GM12873 (cell line): Measurements from ENCODE around the gene RDH5.

Source experiments
- TF ChIP-seq, protein P1 (sequence below): IDR thresholded peaks from 2 replicates; pipeline ENCODE4 v1.5.1; 2012; ENCODE audit warnings: low read depth, mild to moderate bottlenecking, moderate library complexity, low read length, control low read depth; ENCODE audit not compliant: insufficient read depth; ENCODE audit errors: missing control alignments

The RDH5 gene

DNA sequence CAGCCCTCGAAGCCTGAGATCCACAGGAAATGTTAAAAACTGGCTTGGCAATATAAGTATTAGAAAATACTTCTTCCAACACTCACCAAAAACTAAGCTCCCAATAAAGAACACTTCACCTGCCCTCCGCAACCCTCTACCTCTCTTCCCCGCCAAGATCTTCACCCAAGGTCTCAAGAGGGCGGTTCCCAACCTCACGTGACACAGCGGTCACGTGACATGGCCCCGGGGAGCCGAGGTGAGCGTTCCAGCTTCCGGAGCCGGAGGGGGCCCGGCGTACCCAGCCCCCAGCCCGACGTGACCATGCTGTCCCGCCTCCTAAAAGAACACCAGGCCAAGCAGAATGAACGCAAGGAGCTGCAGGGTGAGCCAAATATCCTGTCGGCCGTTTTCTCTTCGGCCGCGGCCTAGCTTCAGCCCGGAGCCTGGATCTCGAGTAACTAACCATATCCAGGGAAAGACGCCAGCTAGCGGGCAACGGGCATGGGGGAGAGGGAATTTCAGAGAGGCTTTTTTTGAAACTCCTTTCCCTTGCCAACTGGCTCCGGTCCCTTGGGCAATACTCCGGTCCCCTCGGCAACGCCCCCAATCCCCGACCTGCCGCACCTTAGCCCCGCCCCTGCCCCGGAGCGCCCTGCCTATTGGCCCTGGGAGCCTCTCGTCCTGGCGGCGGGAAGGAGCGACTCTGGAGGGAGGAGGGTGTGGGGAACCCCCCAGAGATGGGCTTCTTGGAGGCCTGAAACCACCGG is 4.2 kb upstream of the RDH5 start, which contains the start of gene BLOC1S1:
Gene BLOC1S1 (plus strand): TSS at position 214 of the 749 bp plus-strand sequence. CDS start 6 bp downstream, at position 220.
- TF ChIP-seq, protein P1, sequence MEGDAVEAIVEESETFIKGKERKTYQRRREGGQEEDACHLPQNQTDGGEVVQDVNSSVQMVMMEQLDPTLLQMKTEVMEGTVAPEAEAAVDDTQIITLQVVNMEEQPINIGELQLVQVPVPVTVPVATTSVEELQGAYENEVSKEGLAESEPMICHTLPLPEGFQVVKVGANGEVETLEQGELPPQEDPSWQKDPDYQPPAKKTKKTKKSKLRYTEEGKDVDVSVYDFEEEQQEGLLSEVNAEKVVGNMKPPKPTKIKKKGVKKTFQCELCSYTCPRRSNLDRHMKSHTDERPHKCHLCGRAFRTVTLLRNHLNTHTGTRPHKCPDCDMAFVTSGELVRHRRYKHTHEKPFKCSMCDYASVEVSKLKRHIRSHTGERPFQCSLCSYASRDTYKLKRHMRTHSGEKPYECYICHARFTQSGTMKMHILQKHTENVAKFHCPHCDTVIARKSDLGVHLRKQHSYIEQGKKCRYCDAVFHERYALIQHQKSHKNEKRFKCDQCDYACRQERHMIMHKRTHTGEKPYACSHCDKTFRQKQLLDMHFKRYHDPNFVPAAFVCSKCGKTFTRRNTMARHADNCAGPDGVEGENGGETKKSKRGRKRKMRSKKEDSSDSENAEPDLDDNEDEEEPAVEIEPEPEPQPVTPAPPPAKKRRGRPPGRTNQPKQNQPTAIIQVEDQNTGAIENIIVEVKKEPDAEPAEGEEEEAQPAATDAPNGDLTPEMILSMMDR: no peak

DNA sequence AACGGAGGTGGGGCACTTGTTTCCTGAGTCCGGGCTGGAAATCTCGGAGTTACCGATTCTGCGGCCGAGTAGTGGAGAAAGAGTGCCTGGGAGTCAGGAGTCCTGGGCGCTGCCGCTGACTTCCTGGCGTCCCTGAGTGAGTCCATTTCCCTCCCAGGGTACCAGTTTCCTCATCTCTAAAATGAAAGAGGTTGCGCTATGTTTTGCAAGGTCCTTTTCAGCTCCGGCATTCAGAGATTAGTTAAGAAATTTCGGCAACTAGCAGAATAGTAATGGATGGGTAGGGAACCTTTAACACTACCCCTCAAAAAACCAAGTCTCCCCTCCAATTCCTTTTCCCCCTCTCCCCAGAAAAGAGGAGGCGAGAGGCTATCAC is 3.6 kb upstream of the RDH5 start:
- TF ChIP-seq, protein P1: no peak

DNA sequence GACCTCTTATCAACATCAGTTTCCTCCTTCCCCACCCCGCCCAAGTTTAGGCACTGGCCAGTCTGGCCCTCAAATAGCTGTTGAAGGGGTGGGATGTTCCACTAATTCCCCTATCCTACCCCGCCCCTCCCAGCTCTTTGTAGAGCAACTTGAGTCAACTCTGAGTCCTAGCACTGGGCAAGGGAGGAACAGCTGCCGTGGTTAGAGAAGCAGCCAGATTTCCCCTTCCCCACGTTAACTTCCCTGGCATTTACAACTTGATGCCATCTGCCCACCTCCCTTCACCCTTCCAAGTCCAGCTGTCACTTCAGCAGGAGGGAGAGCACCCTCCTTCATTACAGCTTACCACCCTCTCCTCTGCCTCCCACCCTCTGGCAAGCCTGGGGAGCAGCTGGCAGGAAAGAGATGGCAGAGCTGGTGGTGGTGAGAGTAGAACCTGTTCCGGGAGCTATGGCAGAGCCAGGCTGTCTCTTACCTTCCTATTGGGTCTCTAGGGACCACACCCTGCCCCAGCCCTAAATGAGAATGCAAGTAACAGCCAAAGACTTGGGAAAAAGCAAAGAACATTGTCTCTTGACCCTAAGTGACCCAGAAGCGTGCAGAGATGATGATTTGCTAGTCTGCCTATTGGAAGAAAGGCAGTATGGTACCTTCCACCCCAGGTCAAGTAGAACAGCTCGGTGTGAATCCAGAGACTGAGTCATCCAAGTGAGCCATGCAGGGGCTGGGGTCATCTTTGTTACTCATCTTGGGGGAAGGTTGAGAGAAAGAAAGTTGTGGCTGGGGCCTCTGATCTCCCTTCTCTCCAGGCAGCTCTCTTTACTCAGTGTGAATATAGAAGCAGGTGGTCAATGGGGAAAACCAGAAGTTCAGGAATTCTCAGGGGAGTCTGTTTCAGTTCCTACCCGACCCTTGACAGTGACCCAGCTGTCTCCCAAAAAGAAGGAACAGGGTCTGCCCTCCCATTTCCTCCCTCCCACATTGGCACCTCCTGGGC is 2.9 kb upstream of the RDH5 start:
- TF ChIP-seq, protein P1: no peak

DNA sequence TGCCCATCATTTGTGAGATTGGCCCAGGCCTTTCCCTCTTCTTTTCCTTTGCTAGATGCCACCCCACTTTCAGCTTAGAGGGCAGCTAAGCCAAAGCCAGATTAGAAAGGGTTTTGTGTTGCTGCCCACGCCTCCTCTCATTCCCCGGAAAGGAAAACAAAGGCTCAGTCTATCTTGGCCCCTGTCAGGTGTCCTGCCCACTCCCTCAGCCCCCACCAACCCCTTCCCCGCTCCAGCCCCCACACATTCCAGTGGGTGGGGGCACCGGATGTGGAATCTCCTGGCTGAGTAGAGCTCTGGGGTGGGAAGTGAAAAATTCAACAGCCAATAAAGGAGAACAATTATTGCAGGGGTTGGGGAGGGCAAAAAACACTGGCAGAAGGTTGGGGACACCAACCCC is 2.2 kb upstream of the RDH5 start:
- TF ChIP-seq, protein P1: no peak

DNA sequence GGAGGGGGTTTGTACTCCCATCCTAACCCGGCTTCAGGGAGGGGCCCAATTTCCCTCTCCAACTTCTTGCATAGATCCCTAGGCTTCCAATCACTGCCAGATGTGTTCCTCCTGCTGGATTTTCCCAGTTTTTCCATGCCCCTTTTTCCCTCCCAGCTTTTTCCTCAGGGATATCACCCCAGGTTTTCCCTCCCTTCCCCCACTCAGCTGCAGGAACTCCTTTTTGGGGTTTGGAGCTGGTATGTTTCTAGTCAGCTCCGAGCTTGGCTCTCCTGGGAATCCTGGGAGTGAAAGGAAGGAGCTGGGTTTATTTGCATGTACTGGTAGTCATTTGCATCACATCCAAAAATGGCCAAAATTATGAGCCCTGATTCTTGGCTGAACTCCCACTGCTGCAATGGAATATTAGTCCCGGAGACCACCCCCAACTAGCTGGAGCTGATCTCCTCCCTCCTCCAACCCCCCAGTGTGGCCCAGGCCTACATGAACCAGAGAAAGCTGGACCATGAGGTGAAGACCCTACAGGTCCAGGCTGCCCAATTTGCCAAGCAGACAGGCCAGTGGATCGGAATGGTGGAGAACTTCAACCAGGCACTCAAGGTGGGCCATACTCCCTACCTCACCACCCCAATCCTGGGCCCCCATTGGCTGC is 1.4 kb upstream of the RDH5 start:
- TF ChIP-seq, protein P1: no peak

DNA sequence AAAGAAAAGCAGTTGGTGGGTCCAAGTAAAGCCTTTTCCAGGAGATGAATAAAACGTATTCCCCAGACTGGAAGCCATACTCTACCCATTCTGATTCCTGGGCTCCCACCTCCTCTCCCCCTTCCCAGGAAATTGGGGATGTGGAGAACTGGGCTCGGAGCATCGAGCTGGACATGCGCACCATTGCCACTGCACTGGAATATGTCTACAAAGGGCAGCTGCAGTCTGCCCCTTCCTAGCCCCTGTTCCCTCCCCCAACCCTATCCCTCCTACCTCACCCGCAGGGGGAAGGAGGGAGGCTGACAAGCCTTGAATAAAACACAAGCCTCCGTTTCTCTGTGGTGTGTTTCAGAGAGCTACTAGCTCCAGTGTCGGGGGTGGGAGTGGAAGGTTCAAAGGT is 822 bp upstream of the RDH5 start:
- TF ChIP-seq, protein P1: no peak
